ENCODE data around the gene CYTH2.

Gene CYTH2

GRCh38 chr19:48451624-48452023, 17.5 kb upstream of the CYTH2 start:
- no peak overlapping the region for H3K4me3 ChIP-seq (replicated peaks; ENCODE audit: low read depth, low read length)
- no peak for DNase-seq (ENCODE audit: extremely low read depth, low read depth)
- TF ChIP-seq CTCF (IDR thresholded peaks at IDR 0.05; ENCODE audit: low read depth, low read length, missing control alignments) = no peak

GRCh38 chr19:48452289-48453190, 16.6 kb upstream of the CYTH2 start:
- no peak for TF ChIP-seq CTCF (IDR thresholded peaks at IDR 0.05; ENCODE audit: low read depth, low read length, missing control alignments)
- no peak overlapping the region for H3K4me3 ChIP-seq (replicated peaks; ENCODE audit: low read depth, low read length)
- DNase-seq (ENCODE audit: extremely low read depth, low read depth) = no peak

DNA sequence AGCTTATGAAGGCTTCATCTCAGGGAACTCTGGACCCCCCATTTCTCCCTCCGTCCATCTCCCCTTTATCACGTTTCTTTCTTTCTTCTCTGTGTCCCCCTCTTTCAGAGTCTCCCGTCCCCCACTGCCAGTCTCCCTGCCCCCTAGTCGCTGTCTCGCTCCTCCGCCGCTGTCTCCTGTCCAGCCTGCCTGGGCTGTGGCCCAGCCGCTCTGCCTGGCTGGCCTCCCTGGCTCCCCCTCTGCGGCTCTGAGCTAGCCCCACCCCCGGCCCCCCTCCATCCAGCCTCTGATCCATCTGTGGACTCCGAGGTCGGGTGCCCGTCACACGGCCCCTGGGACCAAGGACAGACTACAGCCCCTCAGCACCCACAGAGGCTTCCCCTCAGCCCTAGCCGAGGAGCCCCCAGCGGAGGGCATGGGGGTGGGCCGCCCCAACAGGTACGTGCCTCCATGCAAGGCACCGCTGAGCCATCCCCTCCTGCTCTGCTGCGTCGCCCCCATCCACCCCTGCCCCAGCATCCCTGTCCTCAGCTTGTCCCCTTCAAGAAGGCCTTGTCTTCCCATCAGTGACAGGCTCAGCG, 14.9 kb upstream of the CYTH2 start:
- no peak overlapping the region for H3K4me3 ChIP-seq (replicated peaks; ENCODE audit: low read depth, low read length)
- DNase-seq (ENCODE audit: extremely low read depth, low read depth) = no peak
- TF ChIP-seq CTCF (IDR thresholded peaks at IDR 0.05; ENCODE audit: low read depth, low read length, missing control alignments) = no peak

DNA sequence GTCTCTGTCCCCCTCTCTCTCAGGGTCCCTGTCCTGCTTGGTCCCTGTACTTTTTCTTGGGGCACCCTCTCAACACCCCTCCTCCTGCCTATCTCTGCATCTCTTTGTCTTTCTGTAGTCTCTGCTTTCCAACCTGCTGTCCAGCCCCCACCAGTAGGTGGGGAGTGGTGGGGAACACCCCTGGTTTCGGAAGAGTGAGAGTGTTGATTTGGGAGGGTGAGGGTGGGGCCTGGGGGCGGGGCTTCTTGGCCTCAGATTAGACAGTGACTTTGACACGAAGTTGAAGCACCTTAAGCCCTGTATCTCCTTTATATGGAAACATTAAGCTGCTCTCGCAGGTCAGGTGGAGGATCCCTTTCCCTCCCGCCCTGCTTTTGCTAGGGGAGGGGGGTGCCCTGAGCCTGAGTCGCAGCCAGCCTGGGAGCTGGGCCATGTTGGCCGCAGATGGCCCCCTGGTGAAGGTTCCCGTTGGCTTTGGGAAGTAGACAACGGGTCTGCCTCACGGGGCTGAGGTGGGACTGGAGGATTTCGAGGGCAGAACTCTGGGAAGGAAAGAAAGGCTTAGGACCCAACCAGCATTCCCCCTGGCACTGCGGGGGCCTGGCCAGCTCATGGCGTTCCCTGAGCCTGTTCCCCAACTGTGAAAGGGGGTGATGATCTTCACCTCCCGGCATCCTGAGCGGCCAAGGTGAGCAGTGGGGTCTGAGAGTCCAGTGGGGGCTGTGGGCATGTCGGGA, 13.8 kb upstream of the CYTH2 start, which contains the start of gene KCNJ14:
Gene KCNJ14 (plus strand): TSS at position 404 of the 737 bp plus-strand sequence. CDS start 6,151 bp downstream, outside the sequence.
- no peak within 1 kb of the TSS for H3K4me3 ChIP-seq (replicated peaks; ENCODE audit: low read depth, low read length)
- DNase-seq (ENCODE audit: extremely low read depth, low read depth) = no peak
- no peak for TF ChIP-seq CTCF (IDR thresholded peaks at IDR 0.05; ENCODE audit: low read depth, low read length, missing control alignments)

DNA sequence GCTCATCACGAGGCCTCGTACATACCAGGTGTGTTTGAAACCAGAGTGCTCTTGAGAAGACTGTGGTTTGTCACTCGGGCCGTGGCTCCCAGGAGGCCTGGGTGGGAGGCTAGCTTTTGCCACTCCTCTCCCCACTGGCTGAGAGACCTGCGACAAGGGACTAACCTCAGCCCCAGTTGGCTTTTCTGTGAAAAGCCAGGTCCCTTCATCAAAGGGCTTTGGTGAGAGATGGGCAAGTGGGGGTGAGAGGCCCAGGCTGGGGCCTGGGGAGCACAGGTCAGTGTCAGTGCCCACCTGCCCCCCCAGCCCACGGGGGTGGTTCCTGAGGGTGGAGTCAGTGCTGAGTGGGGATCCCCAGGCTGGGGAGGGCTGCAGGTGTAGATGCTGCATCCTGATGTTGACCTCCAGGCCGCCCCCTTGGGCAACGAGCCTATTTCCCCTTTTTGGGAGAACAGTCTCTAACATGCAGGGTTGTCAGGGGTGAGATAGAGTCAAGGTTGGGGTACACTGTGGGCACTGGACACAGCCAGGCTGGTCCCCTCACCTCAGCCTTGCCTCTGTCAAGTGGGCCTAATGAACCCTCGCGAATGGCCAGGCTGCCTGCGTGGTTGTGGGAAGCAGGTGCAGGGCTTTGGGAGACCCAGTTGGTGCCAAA, 13.1 kb upstream of the CYTH2 start:
- TF ChIP-seq CTCF (IDR thresholded peaks at IDR 0.05; ENCODE audit: low read depth, low read length, missing control alignments) = no peak
- H3K4me3 ChIP-seq (replicated peaks; ENCODE audit: low read depth, low read length) = no peak overlapping the region
- no peak for DNase-seq (ENCODE audit: extremely low read depth, low read depth)

- TF ChIP-seq CTCF (IDR thresholded peaks at IDR 0.05; ENCODE audit: low read depth, low read length, missing control alignments) = no peak
- no peak overlapping the region for H3K4me3 ChIP-seq (replicated peaks; ENCODE audit: low read depth, low read length)
- DNase-seq (ENCODE audit: extremely low read depth, low read depth) = no peak
Observed at GRCh38 chr19:48456864-48457263, 12.3 kb upstream of the CYTH2 start.
